ENCODE measurements around the gene BBOX1.
"Not testable (repeated sequence)": the region's sequence is repeated elsewhere in the genome, so short reads cannot be mapped to it uniquely, and the experiment has no call there.

Gene BBOX1

DNA sequence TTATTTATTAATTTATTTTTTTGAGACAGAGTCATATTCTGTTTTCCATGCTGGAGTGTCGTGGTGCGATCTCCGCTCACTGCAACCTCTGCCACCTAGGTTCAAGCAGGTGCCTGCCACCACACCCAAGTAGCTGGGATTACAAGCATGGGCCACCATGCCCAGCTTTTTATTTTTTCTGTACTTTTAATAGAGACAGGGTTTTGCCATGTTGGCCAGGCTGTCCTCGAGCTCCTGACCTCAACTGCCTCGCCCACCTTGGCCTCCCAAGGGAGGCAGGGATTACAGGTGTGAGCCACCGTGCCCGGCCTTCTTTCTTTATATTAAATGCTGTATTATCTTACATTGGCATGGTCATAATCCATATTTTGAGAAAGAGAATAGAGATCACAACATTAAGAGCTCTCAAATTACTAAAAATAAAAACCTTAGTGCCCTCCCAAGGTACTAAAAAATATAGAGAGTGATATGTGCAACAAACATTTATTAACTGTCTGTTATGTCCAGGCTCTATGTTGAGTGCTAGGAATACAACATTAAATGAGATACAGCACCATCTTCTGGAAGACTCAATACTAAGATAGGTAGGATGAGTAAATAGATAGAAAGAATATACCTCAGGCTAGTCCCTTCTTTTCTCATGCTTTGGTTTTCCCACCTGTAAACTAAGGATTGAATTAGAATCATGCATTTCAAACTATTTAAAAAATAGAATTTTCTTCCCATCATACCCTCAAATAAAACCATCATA, 84.1 kb downstream of the BBOX1 start:
- no peak for DNase-seq (ENCODE audit: low read depth)

DNA sequence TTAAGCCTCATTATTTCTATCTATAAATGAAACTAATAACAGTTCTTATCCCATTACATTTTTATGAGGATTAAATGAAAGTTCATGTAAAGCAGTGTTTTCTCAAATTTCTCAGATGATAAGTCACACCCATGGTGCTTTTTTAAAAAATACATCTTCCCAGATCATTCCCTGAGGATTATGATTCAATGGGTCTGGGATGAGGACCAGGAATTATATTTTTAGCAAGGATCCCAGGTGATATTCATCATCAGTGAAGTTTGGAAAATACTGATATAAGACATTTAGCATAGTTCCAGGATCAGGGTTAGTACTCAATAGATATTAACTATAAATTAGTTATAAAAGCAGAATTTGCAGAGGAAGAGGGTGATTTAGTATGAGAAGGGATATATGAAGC, 89.1 kb downstream of the BBOX1 start:
- no peak for DNase-seq (ENCODE audit: low read depth)

GRCh38 chr11:27130806-27131205, 90.2 kb downstream of the BBOX1 start:
- no peak for DNase-seq (ENCODE audit: low read depth)

DNA sequence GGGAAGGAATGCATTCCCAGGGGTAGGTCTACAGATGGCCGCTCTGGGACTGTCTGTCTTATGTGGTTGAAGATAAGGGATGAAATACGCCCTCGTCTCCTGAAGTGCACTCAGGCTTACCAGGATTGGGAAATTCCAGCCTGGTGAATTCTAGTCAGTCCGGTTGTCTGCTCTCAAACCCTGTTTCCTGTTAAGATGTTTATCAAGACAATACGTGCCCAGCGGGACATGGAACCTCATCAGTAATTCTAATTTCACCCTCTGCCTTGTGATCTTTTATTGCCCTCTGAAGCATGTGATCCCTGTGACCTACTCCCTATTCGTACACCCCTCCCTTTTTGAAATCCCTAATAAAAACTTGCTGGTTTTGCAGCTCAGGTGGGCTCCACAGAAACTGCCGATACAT, 95.3 kb downstream of the BBOX1 start:
- not testable (repeated sequence) for DNase-seq (ENCODE audit: low read depth)

DNA sequence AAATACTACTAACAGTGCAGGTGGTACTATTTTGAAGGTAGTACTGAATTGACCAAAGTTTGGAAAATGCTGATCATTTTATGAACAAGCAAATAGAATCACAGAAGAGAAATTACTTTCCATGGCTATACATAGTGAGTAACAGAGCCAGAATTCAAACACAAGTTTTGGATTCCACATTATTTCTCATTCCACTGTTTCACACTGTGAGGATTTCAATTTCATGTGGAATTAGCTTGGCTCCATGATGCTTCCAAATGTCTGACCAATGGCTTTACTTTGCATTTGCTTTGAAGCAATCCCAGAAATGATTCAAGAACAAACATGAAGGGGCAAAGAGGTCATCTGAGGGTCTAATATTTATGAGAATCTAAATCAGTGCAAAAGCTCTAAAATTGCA, 98.1 kb downstream of the BBOX1 start:
- DNase-seq (ENCODE audit: low read depth): no peak

DNA sequence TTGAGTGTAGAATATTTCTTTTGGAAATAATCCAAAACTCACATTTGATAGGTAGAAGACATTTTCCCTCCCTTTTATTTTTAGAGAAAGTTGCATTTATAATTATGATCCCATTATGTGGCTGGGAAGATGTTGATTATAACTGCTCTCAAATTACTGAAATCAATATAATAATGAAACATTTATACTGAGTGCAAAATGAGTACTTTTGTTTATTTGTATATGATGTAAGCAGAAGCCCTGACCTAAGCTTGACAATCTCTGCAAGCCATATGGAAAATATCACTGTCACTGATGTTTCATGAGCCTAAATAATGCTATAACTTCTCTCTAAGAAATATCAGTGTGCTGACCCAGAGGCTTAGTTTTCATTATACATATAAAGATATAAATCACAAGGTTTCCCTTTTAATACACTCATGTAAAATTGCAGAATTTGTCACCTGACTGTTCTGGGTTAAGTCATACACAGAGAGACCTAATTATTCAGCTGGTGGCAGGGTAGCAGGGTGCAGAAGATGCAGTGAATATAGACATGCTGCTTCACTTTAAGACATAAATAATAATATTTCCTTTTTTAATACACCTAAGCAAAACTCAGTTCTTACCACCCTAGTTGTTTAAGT, 99.2 kb downstream of the BBOX1 start:
- no peak for DNase-seq (ENCODE audit: low read depth)

DNA sequence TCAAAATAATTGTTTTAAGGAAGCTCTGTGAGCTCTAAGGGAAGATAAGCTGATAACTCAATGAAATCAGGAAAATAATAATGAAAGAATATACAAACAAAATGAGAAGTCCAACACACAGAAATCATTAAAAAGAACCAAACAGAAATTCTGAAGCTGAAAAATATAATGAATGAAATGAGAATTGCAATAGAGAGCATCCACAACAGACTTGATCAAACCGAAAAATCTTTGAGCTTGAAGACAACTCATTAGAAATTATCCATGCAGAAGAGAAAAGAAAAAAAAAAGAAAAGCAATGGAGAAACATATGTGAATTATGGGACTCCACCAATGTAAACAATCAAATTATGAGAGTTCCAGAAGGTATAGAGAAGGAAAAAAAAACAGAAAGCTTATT, 101.0 kb downstream of the BBOX1 start:
- no peak for DNase-seq (ENCODE audit: low read depth)

GRCh38 chr11:27147916-27148315, 107.3 kb downstream of the BBOX1 start:
- DNase-seq (ENCODE audit: low read depth): no peak

DNA sequence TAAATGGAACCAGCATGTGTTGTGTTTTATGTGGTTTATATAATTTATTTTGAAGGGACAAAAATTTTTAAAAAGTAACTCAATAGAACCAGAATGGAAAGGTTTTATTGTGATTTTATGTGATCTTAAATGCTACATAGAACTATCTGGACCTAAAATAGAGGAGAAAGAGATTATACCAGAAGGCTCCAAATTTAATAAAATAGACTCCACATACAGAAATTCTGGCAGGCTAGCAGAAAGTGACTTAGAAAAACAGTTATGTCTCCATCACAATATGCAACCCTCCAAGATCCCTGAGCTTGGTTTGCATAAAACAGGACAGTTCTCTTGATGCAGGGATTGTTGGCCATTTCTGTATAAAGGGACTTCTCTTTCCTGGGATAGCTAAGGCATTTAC, 107.9 kb downstream of the BBOX1 start:
- DNase-seq (ENCODE audit: low read depth): no peak

GRCh38 chr11:27150098-27150497, 109.5 kb downstream of the BBOX1 start:
- DNase-seq (ENCODE audit: low read depth): no peak

- DNase-seq (ENCODE audit: low read depth): no peak
Measured at GRCh38 chr11:27153136-27153535, 112.5 kb downstream of the BBOX1 start.

DNA sequence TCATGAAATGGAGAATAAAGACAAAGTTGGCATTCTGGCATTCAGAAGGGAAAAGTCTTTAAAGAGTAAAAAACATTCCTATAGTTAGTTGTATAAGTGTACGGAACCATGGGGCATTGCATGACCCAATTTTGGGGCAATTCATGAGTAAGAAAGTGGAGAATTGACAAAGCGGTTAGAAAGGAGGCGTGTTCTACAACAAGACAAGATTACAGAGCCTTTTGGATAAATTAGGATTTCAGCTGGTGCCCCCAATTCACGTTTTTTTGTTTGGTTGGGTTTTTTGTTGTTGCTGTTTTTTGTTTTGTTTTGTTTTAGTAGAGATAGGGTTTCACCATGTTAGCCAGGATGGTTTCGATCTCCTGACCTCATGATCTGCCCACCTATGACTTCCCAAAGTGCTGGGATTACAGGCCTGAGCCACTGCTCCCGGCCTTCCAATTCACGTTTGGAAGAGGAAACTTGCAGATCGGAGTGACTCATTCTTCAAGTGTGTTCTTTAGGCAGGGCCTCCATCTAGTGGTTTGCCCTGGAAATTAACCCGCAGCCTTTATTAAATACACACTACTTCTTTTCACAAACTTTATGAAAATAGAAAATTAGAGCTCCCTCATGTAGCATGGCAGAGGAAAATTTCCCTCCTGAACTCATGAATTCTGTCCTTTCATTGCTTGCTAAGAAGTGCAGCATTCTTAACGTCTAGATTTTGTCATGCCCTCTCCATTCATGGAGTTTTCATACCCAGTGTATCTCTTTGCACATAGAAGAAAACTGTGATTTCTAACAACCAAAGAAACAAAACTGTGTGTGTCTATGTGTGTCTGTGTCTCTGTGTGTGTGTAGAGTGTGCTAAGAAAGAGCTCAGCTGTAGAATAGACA, 118.1 kb downstream of the BBOX1 start:
- DNase-seq (ENCODE audit: low read depth): peak; percentile 4

- DNase-seq (ENCODE audit: low read depth): no peak
Measured at GRCh38 chr11:27159335-27159679, 118.7 kb downstream of the BBOX1 start.

- no peak for DNase-seq (ENCODE audit: low read depth)
Measured at GRCh38 chr11:27161071-27161470, 120.5 kb downstream of the BBOX1 start.

- DNase-seq (ENCODE audit: low read depth): no peak
Measured at GRCh38 chr11:27162237-27162636, 121.6 kb downstream of the BBOX1 start.

DNA sequence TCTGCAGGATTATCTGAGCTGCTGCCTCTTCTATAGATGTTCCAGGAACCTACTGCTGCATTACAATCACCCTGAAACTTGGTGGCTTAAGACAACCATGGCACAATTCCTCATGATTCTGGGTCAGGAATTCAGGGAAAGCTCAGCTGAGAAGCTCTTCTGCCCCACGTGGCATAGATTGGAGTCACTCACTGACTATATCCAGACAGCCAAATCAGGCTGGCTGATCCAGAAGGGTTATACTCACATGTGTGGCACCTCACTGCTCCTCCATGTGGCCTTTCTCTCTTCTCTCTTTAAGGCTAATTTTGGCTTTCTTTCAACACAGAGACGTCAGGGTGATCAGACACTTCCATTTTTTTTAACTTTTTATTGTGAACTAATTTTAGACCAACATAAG, 125.5 kb downstream of the BBOX1 start:
- no peak for DNase-seq (ENCODE audit: low read depth)

DNA sequence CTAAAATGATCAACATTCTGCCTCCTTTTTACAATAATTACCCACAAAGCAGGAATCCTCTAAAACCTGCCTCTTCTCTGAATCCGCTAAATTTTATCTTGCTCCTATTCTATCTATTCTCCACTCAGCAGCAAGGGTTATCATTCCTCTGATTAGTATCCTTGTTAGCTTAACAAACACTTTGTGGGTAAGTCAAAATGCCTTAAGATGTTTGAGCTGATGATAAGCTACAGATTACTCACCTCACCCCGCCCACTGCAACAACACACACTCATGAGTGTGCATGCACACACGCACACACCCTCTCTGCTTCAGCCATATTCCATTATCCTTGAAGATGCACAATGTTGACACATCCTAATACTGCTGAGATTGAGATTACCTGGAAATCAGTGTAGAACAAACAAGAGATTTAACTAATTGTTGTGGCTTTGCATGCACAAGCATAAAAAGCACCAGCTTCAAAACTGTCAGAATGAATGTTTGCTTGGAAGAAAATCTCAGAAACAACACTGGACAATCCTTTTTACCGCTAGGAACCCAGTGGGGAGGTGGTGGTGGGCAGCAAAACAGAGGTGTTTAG, 130.9 kb downstream of the BBOX1 start:
- DNase-seq (ENCODE audit: low read depth): no peak

GRCh38 chr11:27173545-27173944, 132.9 kb downstream of the BBOX1 start:
- DNase-seq (ENCODE audit: low read depth): no peak

- no peak for DNase-seq (ENCODE audit: low read depth)
Measured at GRCh38 chr11:27174021-27174420, 133.4 kb downstream of the BBOX1 start.

GRCh38 chr11:27174672-27175210, 134.1 kb downstream of the BBOX1 start:
- DNase-seq (ENCODE audit: low read depth): no peak

GRCh38 chr11:27175562-27175961, 134.9 kb downstream of the BBOX1 start:
- not testable (repeated sequence) for DNase-seq (ENCODE audit: low read depth)

All from CMK (cell line).